Sigmoid colon (tissue), 7 donors: ENCODE results near the gene HOXC13. TPM values are rescaled to one million over a fixed set of nuclear protein-coding genes. Genes with fewer than 3 reads are reported as not detected.

Experiments
- DNase-seq: peaks from one replicate; pipeline ENCODE4 v3.0.0-alpha.2; 2019
- H3K27ac ChIP-seq, 4 donors: fragments of 200-600 bp; sonication (generic); one replicate each; pipeline ENCODE4 v1.5.1; 2016 to 2019; ENCODE audit warnings: mild to moderate bottlenecking in 1 of 4
- H3K27me3 ChIP-seq, 3 donors: fragments of 200-600 bp; sonication (generic); one replicate each; pipeline ENCODE4 v1.5.1; 2019; ENCODE audit warnings: mild to moderate bottlenecking in 1 of 3
- H3K36me3 ChIP-seq, 4 donors: fragments of 200-600 bp; sonication (generic); one replicate each; pipeline ENCODE4 v1.5.1; 2016 to 2019
- H3K4me1 ChIP-seq, 4 donors: fragments of 200-600 bp; sonication (generic); one replicate each; pipeline ENCODE4 v1.5.1; 2017 to 2019
- H3K4me3 ChIP-seq, 4 donors: fragments of 200-600 bp; sonication (generic); one replicate each; pipeline ENCODE4 v1.5.1; 2017 to 2019; ENCODE audit warnings: mild to moderate bottlenecking in 2 of 4, moderate library complexity in 1 of 4
- H3K9me3 ChIP-seq, 4 donors: fragments of 200-600 bp in 3 of 4; sonication (generic) in 3 of 4; one replicate each; pipeline versions ENCODE4 v1.5.1 to v1.6.1; 2013 to 2019
- CTCF ChIP-seq, 4 experiments: fragments of 450-650 bp in 3 of 4; fragments of 200-600 bp in 1 of 4; IDR thresholded peaks; one replicate each; pipeline ENCODE4 v1.5.1; 2016 to 2019; ENCODE audit warnings: antibody characterized with exemption in 4 of 4, mild to moderate bottlenecking in 3 of 4, moderate library complexity in 2 of 4
- EP300 ChIP-seq, 4 donors: sonication (generic); formaldehyde crosslinking; IDR thresholded peaks; one replicate each; pipeline ENCODE4 v1.6.1; 2017; ENCODE audit warnings: antibody characterized with exemption in 4 of 4
- POLR2A ChIP-seq, 2 donors: fragments of 450-650 bp; IDR thresholded peaks; one replicate each; pipeline ENCODE4 v1.6.1; 2016; ENCODE audit warnings: antibody characterized with exemption in 2 of 2, mild to moderate bottlenecking in 2 of 2, moderate library complexity in 2 of 2
- POLR2AphosphoS5 ChIP-seq, 4 donors: sonication (generic); formaldehyde crosslinking; IDR thresholded peaks; one replicate each; pipeline ENCODE4 v1.6.1; 2017; ENCODE audit warnings: antibody characterized with exemption in 4 of 4
- WGBS, 2 donors: extraction: QIAGEN DNeasy Blood & Tissue Kit; methylation state at CpG; one replicate each; pipeline ENCODE4 v1.1.7; 2013; 5-methylcytosine and 5-hydroxymethylcytosine counted together
- intact Hi-C: fragments of 100-400 bp; cut with DNase I; formaldehyde crosslinking; loops from one replicate; pipeline ENCODE4 v1.15.1; 2023
- polyA plus RNA-seq, 3 donors: library from polyadenylated mRNA; stranded (reverse); fragments of 200-250 nt; gene quantifications; one replicate each; pipeline ENCODE4 v1.2.3, GENCODE V29; 2013
- total RNA-seq, 4 donors: library from RNA; depleted of rRNA; stranded (reverse); fragments of >200 nt; gene quantifications; one replicate each; pipeline ENCODE4 v1.1.0, GENCODE V29; 2016
- donor health status: healthy with polysubstance abuse.
- donor health status: Bipolar disorder and iron deficiency.
- donor health status: healthy.

The HOXC13 gene
- total and polyA plus RNA-seq, 7 donors = 0.60 TPM; not detected in 6

- Histone ChIP-seq H3K27me3 (peaks cover 94 to 100% (median 98%) of the 10 kb centered on the region in 3 donors), H3K36me3 (no peaks in the 10 kb centered on the region), H3K4me1 (peaks cover 0 to 18% (median 12%) of the 10 kb centered on the region in 4 donors), H3K4me3 (no peak overlapping the region), H3K9me3 (no peaks in the 10 kb centered on the region), H3K27ac (no peak overlapping the region)
- WGBS, 2 donors = 8 to 17% methylated on average over 36 of the region's 36 CpGs
- DNase-seq = no peak
- no peak for TF ChIP-seq POLR2A (IDR thresholded peaks at IDR 0.05)
- TF ChIP-seq CTCF (IDR thresholded peaks at IDR 0.05) = no peak
- no peak for TF ChIP-seq POLR2AphosphoS5 (IDR thresholded peaks at IDR 0.05)
- TF ChIP-seq EP300 (IDR thresholded peaks at IDR 0.05) = no peak
- intact Hi-C loops = no loop called here
Measured at GRCh38 chr12:53966385-53967133, 27.9 kb downstream of the HOXC13 start.

- DNase-seq = no peak
- Histone ChIP-seq H3K36me3 (no peaks in the 10 kb centered on the region), H3K27ac (no peak overlapping the region), H3K9me3 (no peaks in the 10 kb centered on the region), H3K27me3 (peaks cover 95 to 100% (median 98%) of the 10 kb centered on the region in 3 donors), H3K4me1 (peaks cover 0 to 14% (median 12%) of the 10 kb centered on the region in 4 donors), H3K4me3 (no peak overlapping the region)
- TF ChIP-seq EP300 (IDR thresholded peaks at IDR 0.05) (no peak), CTCF (IDR thresholded peaks at IDR 0.05) (no peak), POLR2A (IDR thresholded peaks at IDR 0.05) (no peak)
- intact Hi-C loops = no loop called here
- WGBS, 2 donors = 10 to 13% methylated on average over 5 of the region's 5 CpGs
Measured at GRCh38 chr12:53967421-53967925, 28.8 kb downstream of the HOXC13 start.

GRCh38 chr12:53968214-53969127 lies 29.8 kb downstream of the HOXC13 start:
- intact Hi-C loops = no loop called here
- Histone ChIP-seq H3K4me3 (no peak overlapping the region), H3K27me3 (peaks cover 95 to 100% (median 98%) of the 10 kb centered on the region in 3 donors), H3K27ac (no peak overlapping the region), H3K9me3 (no peaks in the 10 kb centered on the region), H3K36me3 (no peaks in the 10 kb centered on the region), H3K4me1 (peaks cover 0 to 20% (median 16%) of the 10 kb centered on the region in 4 donors)
- TF ChIP-seq EP300 (IDR thresholded peaks at IDR 0.05) (no peak), CTCF (IDR thresholded peaks at IDR 0.05) (no peak), POLR2A (IDR thresholded peaks at IDR 0.05) (no peak), POLR2AphosphoS5 (IDR thresholded peaks at IDR 0.05) (no peak)
- no peak for DNase-seq
- WGBS, 2 donors = 14 to 15% methylated on average over 24 of the region's 24 CpGs

- Histone ChIP-seq H3K27me3 (peaks cover 95 to 100% (median 98%) of the 10 kb centered on the region in 3 donors), H3K9me3 (no peaks in the 10 kb centered on the region), H3K27ac (no peak overlapping the region), H3K4me3 (no peak overlapping the region), H3K36me3 (no peaks in the 10 kb centered on the region), H3K4me1 (peaks cover 0 to 33% (median 28%) of the 10 kb centered on the region in 4 donors)
- 17 to 29% methylated on average over 12 of the region's 12 CpGs for WGBS, 2 donors
- TF ChIP-seq CTCF (IDR thresholded peaks at IDR 0.05) = no peak
- TF ChIP-seq POLR2A (IDR thresholded peaks at IDR 0.05) = no peak
- TF ChIP-seq POLR2AphosphoS5 (IDR thresholded peaks at IDR 0.05) = no peak
- no peak for TF ChIP-seq EP300 (IDR thresholded peaks at IDR 0.05)
- intact Hi-C loops = no loop called here
- no peak for DNase-seq
Measured at GRCh38 chr12:53969588-53970259, 31.1 kb downstream of the HOXC13 start.
